Glutamatergic neuron (in vitro differentiated cells): ENCODE data around the gene ARHGAP28. TPM values are rescaled to one million over a fixed set of nuclear protein-coding genes. Genes with fewer than 3 reads are reported as not detected.

Source experiments
- DNase-seq: peaks from one replicate; pipeline ENCODE4 v3.0.0; 2022
- H3K27ac Mint-ChIP-seq: one replicate; pipeline ENCODE4 v1.8.0; 2020; ENCODE audit warnings: mild to moderate bottlenecking, mixed read lengths, inconsistent platforms; ENCODE audit not compliant: unreplicated experiment
- H3K27me3 Mint-ChIP-seq: one replicate; pipeline ENCODE4 v1.8.0; 2020; ENCODE audit warnings: mild to moderate bottlenecking, moderate library complexity, mixed read lengths, inconsistent platforms; ENCODE audit not compliant: unreplicated experiment
- H3K36me3 Mint-ChIP-seq: one replicate; pipeline ENCODE4 v1.8.0; 2020; ENCODE audit warnings: mild to moderate bottlenecking, mixed read lengths, inconsistent platforms; ENCODE audit not compliant: unreplicated experiment
- H3K4me1 Mint-ChIP-seq: one replicate; pipeline ENCODE4 v1.8.0; 2020; ENCODE audit warnings: mild to moderate bottlenecking, low read depth, mixed read lengths, inconsistent platforms; ENCODE audit not compliant: unreplicated experiment
- H3K4me3 Mint-ChIP-seq: one replicate; pipeline ENCODE4 v1.8.0; 2020; ENCODE audit warnings: mild to moderate bottlenecking, mixed read lengths, inconsistent platforms; ENCODE audit not compliant: unreplicated experiment
- H3K9me3 Mint-ChIP-seq: one replicate; pipeline ENCODE4 v1.8.0; 2020; ENCODE audit warnings: mild to moderate bottlenecking, moderate library complexity, mixed read lengths, inconsistent platforms; ENCODE audit not compliant: unreplicated experiment
- CTCF ChIP-seq: fragments of 200-600 bp; sonication (generic); IDR thresholded peaks from one replicate; pipeline ENCODE4 v1.5.0; 2021; ENCODE audit not compliant: partially characterized antibody, unreplicated experiment
- total RNA-seq: library from RNA; stranded (reverse); fragmentation: NEBNext Ultra II Directional; extraction: Animal tissue kit (Norgen Biotek cat#: 25700); gene quantifications from one replicate; pipeline ENCODE4 v1.2.1, GENCODE V29; 2021; ENCODE audit not compliant: unreplicated experiment

ARHGAP28 gene
- total RNA-seq, 1 donor from 2014 or later, result 36.8 TPM

DNA sequence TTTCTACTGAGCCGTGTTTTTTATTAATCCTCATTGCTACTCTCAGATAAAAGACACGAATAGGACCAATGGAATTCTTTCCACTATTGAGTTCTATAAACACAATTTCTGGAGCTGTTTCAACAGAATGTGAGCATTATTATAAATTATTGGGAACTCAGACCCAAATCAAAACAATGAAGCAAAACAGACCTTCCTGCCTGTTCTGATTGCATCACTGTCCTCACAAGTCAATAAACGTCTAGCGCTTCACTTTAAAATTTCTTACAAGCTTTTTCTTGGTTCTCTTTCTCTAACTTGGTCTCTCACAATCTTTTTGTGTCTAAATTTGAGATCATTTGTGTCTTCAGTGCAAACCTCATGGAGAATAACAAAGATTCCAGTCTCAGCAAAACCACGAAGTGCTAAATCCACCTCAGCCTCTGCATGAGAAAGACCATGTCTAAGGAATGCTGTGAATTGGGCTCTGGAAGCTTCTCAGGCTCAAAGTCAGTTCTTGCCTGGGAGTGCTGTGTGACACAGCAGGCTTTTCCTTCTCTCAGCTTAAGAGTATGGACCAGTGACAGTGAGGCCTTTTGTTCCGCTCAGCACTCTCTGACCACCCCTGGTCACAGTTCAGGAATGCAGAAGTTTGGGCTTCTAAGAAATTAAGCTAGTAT lies 22.8 kb downstream of the ARHGAP28 start:
- peak overlapping the region; percentile 24 for H3K27ac Mint-ChIP-seq
- H3K27me3 Mint-ChIP-seq, result peaks cover 2% of the 10 kb centered on the region
- H3K4me1 Mint-ChIP-seq, result peaks cover 11% of the 10 kb centered on the region
- H3K36me3 Mint-ChIP-seq, result no peaks in the 10 kb centered on the region
- DNase-seq, result no peak
- no peak overlapping the region for H3K4me3 Mint-ChIP-seq
- H3K9me3 Mint-ChIP-seq, result peaks cover 2% of the 10 kb centered on the region
- no peak for TF ChIP-seq CTCF

DNA sequence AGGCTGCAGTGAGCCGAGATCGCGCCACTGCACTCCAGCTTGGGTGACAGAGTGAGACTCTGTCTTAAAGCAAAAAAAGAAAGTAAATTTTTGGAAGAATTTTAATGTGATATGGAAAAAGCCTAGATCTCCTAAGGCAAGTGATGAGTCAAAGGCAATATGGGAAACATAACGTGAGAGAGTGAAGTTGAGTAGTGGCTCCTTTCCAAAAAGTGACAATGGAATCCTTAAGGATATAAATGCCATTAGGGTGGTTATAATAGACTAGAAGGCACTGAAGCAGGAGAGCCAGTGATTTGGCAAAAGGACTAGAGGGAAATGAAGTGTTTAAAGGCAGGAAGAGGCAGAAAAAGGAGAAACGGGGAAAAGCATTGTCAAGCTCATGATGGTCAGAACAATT lies 25.6 kb downstream of the ARHGAP28 start:
- no peaks in the 10 kb centered on the region for H3K27me3 Mint-ChIP-seq
- H3K27ac Mint-ChIP-seq, result no peak overlapping the region
- TF ChIP-seq CTCF, result no peak
- peaks cover 5% of the 10 kb centered on the region for H3K4me1 Mint-ChIP-seq
- no peaks in the 10 kb centered on the region for H3K9me3 Mint-ChIP-seq
- DNase-seq, result no peak
- H3K4me3 Mint-ChIP-seq, result no peak overlapping the region
- no peaks in the 10 kb centered on the region for H3K36me3 Mint-ChIP-seq

GRCh38 chr18:6757931-6758330 lies 28.4 kb downstream of the ARHGAP28 start:
- Mint-ChIP-seq H3K27me3 (no peaks in the 10 kb centered on the region), H3K4me3 (no peak overlapping the region), H3K9me3 (no peaks in the 10 kb centered on the region), H3K36me3 (no peaks in the 10 kb centered on the region), H3K4me1 (peaks cover 3% of the 10 kb centered on the region), H3K27ac (no peak overlapping the region)
- no peak for DNase-seq
- no peak for TF ChIP-seq CTCF

DNA sequence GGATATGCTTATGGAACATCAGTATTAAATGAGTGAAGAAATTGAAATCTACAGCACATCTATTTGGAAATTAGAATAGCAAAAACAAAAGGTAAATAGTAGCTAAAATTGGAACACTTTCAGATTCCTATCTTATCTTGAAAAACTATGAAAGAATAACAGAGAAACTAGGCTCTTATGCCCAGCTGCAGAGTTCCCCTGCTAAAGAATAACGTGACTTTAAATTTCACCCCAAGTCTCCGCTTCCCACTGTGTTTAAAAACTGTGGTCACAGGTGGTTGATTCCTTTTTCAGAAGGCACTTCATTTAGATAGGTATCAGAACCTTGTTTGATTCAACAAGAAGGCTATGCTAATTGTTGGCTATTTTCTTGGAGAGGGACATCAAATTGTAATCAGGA lies 30.1 kb downstream of the ARHGAP28 start:
- no peak for TF ChIP-seq CTCF
- Mint-ChIP-seq H3K4me3 (no peak overlapping the region), H3K36me3 (no peaks in the 10 kb centered on the region)

GRCh38 chr18:6763524-6763923 lies 34.0 kb downstream of the ARHGAP28 start:
- no peak overlapping the region for H3K27ac Mint-ChIP-seq
- H3K9me3 Mint-ChIP-seq, result no peaks in the 10 kb centered on the region
- no peak for DNase-seq
- TF ChIP-seq CTCF, result no peak
- H3K27me3 Mint-ChIP-seq, result peaks cover under 1% of the 10 kb centered on the region
- H3K4me1 Mint-ChIP-seq, result peaks cover 8% of the 10 kb centered on the region
- peaks cover 5% of the 10 kb centered on the region for H3K36me3 Mint-ChIP-seq
- H3K4me3 Mint-ChIP-seq, result no peak overlapping the region

More for the DNA sequence above, 30.1 kb downstream of the ARHGAP28 start:
- no peak for DNase-seq
- no peaks in the 10 kb centered on the region for H3K27me3 Mint-ChIP-seq
- no peak overlapping the region for H3K27ac Mint-ChIP-seq
- H3K4me1 Mint-ChIP-seq, result peaks cover 8% of the 10 kb centered on the region
- H3K9me3 Mint-ChIP-seq, result no peaks in the 10 kb centered on the region
